ENCODE measurements around the gene IRF8.
"Not testable (repeated sequence)": the region's sequence is repeated elsewhere in the genome, so short reads cannot be mapped to it uniquely, and the experiment has no call there.

The IRF8 gene

DNA sequence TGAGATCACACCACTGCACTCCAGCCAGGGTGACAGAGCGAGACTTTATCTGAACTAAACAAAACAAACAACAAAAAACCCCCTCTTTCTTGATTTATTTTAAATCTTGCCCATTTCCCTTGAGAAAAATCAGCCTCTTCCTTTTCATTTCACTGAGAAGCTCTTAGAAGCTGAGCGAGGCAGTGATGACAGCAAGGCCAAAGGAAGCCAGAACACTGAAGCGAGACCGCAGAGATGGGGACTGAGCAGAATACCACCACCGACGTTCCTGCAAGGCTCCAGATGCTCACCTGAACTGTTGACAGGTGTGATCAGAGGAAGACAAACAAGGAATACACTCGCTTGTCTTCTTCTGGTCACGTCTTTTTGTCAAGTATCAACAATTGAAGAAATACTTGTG lies 30.5 kb upstream of the IRF8 start:
- no peak overlapping the region for H3K4me3 ChIP-seq (ENCODE audit: low read depth, low read length)
- TF ChIP-seq CTCF (IDR thresholded peaks at IDR 0.05; ENCODE audit: control insufficient read depth, extremely low read depth, insufficient read depth), result no peak
- no peak for DNase-seq (ENCODE audit: low read depth)

DNA sequence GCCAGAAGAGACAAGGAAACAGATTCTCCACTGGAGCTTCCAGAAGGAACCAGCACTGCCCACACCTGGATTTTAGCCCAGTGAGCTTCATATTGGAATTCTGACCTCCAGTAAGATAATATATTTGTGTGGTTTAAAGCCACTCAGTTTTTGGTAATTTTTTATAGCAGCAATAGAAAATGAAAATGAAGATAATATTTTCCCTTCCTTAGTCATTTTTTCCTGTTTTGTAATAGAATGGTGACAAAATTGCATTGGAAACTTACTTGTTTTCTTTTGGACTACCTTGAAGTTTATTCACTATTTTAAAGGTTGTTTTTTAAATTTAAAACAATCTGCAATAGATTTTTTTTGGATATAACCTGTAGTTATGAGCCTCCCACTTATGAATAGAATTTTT lies 29.8 kb upstream of the IRF8 start:
- TF ChIP-seq CTCF (IDR thresholded peaks at IDR 0.05; ENCODE audit: control insufficient read depth, extremely low read depth, insufficient read depth), result no peak
- DNase-seq (ENCODE audit: low read depth), result no peak
- H3K4me3 ChIP-seq (ENCODE audit: low read depth, low read length), result no peak overlapping the region

GRCh38 chr16:85869785-85870558 lies 29.0 kb upstream of the IRF8 start:
- DNase-seq (ENCODE audit: low read depth), result no peak
- no peak overlapping the region for H3K4me3 ChIP-seq (ENCODE audit: low read depth, low read length)
- no peak for TF ChIP-seq CTCF (IDR thresholded peaks at IDR 0.05; ENCODE audit: control insufficient read depth, extremely low read depth, insufficient read depth)

DNA sequence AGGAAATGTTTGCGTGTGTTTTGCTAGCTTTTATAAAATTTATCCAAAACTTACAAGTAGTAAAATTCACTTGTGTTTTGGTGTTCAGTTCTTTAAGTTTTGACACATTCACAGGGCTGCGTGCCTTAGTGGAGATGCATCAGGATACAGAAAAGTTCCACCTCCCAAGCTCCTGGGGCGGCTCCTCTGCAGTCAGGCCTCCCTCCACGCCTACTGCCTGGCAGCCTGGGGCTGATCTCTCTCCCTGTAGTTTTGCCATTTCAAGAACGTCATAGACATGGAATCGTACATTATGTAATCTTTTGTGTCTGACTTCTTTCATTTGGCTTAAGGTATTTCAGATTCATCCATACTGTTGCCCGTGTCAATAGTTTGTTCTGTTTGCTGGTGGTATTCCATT lies 27.2 kb upstream of the IRF8 start:
- H3K4me3 ChIP-seq (ENCODE audit: low read depth, low read length), result no peak overlapping the region
- DNase-seq (ENCODE audit: low read depth), result no peak
- TF ChIP-seq CTCF (IDR thresholded peaks at IDR 0.05; ENCODE audit: control insufficient read depth, extremely low read depth, insufficient read depth), result no peak

DNA sequence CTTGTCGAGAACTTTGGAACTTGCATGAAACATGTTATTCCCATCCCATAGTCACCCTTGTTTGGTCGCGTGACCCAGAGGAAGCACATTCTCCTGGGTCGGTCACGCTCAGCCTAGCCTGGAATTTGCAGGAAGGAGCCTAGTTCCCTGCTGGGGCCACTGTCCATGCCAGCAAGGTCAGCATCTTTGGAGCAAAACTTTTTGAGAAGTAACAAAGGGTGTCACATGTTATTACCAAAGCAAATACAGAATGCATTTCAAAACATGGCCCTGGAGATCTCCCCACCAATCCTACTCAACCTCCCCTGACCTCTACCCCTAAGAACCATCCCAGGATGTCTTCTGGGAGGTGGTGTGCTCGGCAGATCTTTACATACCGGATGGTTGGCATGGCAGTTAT lies 26.2 kb upstream of the IRF8 start:
- DNase-seq (ENCODE audit: low read depth), result no peak
- TF ChIP-seq CTCF (IDR thresholded peaks at IDR 0.05; ENCODE audit: control insufficient read depth, extremely low read depth, insufficient read depth), result no peak
- no peak overlapping the region for H3K4me3 ChIP-seq (ENCODE audit: low read depth, low read length)

DNA sequence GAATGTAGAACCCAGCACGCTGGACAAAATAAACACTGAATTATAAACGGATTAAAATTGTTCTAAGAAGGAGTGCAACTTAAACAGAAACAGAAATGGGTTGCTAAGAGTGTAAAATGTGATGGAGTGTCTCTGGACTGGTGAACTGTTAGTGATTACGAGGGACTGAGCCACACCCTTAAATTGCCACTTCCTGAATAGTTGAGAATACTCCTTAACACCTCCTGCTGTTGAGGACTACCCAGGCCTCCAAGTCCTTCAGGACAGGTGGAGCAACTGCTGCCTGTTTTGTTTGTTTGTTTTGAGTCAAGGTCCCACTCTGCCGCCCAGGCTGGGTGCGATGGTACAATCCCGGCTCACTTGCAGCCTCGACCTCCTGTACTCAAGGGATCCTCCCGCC lies 25.8 kb upstream of the IRF8 start:
- H3K4me3 ChIP-seq (ENCODE audit: low read depth, low read length), result no peak overlapping the region
- TF ChIP-seq CTCF (IDR thresholded peaks at IDR 0.05; ENCODE audit: control insufficient read depth, extremely low read depth, insufficient read depth), result no peak
- no peak for DNase-seq (ENCODE audit: low read depth)

- not testable (repeated sequence) for H3K4me3 ChIP-seq (ENCODE audit: low read depth, low read length); DNase-seq (ENCODE audit: low read depth)
Observed at GRCh38 chr16:85874031-85874430, 24.9 kb upstream of the IRF8 start.

Data from LNCaP clone FGC (cell line).